ENCODE measurements around the gene FADS6.

- no peak for TF ChIP-seq CTCF (IDR thresholded peaks at IDR 0.05)
- TF ChIP-seq POLR2A (IDR thresholded peaks at IDR 0.05), result no peak
Observed at GRCh38 chr17:74881073-74881472, 12.4 kb downstream of the FADS6 start.

Measured in uterus (tissue), 2 donors.